Measurements from ENCODE around the gene SH3BP1. TPM values are rescaled to one million over a fixed set of nuclear protein-coding genes. Genes with fewer than 3 reads are reported as not detected.
A peak's percentile ranks its signal among the peaks of the same experiment; 100 is the strongest.

SH3BP1 gene
- total RNA-seq, 4 donors from 2014 or later, result 33.8 to 53.4 (median 42.0) TPM

DNA sequence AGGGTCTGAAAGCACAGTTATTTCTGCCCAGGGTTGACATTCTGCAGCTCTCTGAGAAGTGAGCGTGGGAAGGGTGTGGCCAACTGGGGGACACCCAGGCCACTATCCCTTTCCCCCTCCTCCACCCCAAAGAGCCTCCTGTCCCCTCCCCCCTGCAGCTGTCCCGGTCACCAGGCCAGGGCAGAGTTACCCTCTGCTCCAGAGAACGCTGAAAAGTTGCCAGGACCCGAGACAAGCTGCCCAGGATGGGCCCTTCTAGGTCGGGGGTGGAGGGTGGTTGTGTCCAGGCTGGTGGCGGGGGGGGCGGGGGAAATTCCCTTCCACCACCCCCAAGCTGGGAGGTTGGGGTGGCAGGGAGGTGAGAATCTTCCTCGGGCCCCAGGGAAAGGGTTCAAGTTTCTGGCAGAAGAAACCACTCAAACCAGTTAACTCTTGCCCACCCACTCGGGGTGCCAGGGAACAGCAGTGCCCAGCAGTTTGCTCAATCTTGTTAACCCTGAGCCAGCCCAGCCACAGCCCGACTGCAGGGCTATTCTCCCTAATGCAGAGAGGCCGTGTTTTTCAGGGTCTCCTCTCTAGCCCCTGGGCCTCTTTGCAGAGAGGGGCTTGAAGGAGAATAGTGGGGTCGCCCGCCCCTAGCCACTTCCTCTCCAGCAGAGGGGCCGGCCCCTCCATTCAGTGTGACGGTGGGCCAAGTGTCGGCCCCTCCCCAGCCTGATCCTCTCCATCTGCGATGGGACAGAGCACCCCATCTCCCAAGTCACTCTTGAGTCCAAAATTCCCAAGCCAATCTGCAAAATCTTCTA is 36.7 kb downstream of the SH3BP1 start:
- DNase-seq, result no peak
- WGBS, 2 donors, result 20% methylated on average over 1 of the region's 17 CpGs; no CpG with 5 or more reads in 1 of the 2 donors
- no peaks in the 10 kb centered on the region for H3K27me3 ChIP-seq
- H3K36me3 ChIP-seq, result peaks cover 0 to 6% (median 0%) of the 10 kb centered on the region in 3 donors
- TF ChIP-seq, protein P1, sequence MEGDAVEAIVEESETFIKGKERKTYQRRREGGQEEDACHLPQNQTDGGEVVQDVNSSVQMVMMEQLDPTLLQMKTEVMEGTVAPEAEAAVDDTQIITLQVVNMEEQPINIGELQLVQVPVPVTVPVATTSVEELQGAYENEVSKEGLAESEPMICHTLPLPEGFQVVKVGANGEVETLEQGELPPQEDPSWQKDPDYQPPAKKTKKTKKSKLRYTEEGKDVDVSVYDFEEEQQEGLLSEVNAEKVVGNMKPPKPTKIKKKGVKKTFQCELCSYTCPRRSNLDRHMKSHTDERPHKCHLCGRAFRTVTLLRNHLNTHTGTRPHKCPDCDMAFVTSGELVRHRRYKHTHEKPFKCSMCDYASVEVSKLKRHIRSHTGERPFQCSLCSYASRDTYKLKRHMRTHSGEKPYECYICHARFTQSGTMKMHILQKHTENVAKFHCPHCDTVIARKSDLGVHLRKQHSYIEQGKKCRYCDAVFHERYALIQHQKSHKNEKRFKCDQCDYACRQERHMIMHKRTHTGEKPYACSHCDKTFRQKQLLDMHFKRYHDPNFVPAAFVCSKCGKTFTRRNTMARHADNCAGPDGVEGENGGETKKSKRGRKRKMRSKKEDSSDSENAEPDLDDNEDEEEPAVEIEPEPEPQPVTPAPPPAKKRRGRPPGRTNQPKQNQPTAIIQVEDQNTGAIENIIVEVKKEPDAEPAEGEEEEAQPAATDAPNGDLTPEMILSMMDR (IDR thresholded peaks at IDR 0.05), result no peak
- no peak for TF ChIP-seq POLR2A (IDR thresholded peaks at IDR 0.05)
- intact Hi-C loops (cut with DNase I), result no loop called here
- H3K4me1 ChIP-seq, result peaks cover 32 to 72% (median 46%) of the 10 kb centered on the region in 3 donors
- peak overlapping the region; percentile 24 to 77 (median 51) for H3K4me3 ChIP-seq
- H3K9me3 ChIP-seq, result no peaks in the 10 kb centered on the region
- peak overlapping the region; percentile 78 to 95 (median 90) for H3K27ac ChIP-seq

DNA sequence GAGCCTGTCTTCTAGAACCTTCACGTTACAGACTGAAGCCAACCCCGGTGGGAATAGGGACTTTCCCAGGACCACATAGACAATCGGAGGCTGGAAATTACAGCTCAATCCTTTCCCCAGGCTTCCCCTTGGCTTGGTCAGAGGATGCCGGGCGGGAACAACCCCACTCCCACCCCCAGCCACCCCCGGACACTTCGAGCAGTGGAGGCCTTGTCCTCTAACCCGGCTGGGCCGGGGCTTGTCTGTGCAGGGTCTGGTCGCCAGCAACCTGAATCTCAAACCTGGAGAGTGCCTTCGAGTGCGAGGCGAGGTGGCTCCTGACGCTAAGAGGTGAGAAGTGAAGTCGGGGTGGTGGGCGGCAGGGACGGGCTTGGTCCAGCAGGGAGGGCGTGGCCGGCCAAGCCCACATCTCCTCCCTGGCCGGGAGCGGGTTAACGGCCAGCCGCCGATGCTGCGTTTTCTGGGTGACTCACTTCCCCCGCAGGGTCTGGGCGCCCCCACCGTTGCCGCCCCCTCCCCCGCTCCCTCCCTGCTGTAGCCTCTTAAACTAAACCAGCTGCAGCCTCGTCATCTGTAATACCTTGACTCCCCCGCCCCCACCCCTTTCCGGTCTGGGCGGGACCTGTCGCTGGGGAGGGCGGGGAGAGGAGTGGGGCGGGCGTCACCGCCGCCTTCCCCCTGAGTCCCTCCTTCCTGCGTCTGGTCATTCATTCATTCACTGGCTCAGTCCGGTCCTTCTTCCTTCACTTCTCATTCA is 37.4 kb downstream of the SH3BP1 start:
- 0% methylated on average over 1 to 18 of the region's 42 CpGs for WGBS, 2 donors
- Histone ChIP-seq H3K4me1 (peaks cover 32 to 80% (median 50%) of the 10 kb centered on the region in 3 donors), H3K27ac (peak overlapping the region; percentile 78 to 95 (median 90)), H3K27me3 (no peaks in the 10 kb centered on the region), H3K9me3 (no peaks in the 10 kb centered on the region), H3K4me3 (peak overlapping the region; percentile 24 to 77 (median 51)), H3K36me3 (peaks cover 0 to 6% (median 0%) of the 10 kb centered on the region in 3 donors)
- intact Hi-C loops (cut with DNase I), result no loop called here
- peak in 1 of 4 donors; percentile 55 for TF ChIP-seq POLR2A (IDR thresholded peaks at IDR 0.05)
- TF ChIP-seq, protein P1 (IDR thresholded peaks at IDR 0.05), result no peak
- DNase-seq, result peak; percentile 71

DNA sequence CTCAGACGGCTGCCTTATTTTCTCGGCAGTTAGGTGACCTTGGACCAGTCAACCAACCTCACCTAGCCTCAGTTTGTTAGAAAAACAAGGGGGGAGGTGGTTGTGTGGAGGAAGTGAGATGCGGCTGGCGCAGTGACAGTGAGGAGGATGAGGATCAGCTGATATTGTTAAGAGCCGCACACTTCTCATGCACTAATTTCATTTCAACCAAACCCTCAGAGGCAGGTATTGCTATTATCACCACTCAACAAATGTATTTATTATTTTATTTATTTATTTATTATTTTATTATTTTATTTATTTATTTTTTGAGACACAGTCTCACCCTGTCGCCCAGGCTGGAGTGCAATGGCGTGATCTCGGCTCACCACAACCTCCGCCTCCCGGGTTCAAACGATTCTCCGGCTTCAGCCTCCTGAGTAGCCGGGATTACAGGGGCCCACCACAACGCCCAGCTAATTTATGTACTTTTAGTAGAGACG is 38.1 kb downstream of the SH3BP1 start:
- 35 to 53% methylated on average over 12 to 15 of the region's 15 CpGs for WGBS, 2 donors
- peak overlapping the region; percentile 78 to 95 (median 90) for H3K27ac ChIP-seq
- no peaks in the 10 kb centered on the region for H3K27me3 ChIP-seq
- peak overlapping the region; percentile 24 to 77 (median 51) for H3K4me3 ChIP-seq
- H3K36me3 ChIP-seq, result peaks cover 0 to 6% (median 0%) of the 10 kb centered on the region in 3 donors
- no peaks in the 10 kb centered on the region for H3K9me3 ChIP-seq
- no peak for DNase-seq
- H3K4me1 ChIP-seq, result peaks cover 32 to 78% (median 50%) of the 10 kb centered on the region in 3 donors
- TF ChIP-seq POLR2A (IDR thresholded peaks at IDR 0.05), result no peak
- TF ChIP-seq, protein P1 (IDR thresholded peaks at IDR 0.05), result no peak
- intact Hi-C loops (cut with DNase I), result no loop called here

DNA sequence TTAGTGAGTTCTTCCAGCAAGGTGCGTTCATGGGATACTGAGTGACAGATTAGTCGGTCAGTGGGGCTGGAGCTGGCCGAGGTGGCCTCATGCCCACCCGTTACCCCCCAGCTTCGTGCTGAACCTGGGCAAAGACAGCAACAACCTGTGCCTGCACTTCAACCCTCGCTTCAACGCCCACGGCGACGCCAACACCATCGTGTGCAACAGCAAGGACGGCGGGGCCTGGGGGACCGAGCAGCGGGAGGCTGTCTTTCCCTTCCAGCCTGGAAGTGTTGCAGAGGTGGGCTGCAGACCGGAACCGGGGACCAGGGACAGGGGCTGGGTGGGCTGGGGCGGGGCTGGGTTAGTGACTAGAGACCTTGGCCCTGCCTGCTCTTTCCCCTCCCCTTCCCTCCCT is 38.9 kb downstream of the SH3BP1 start:
- no peak for DNase-seq
- peak overlapping the region in 2 of 4 donors; percentile 23 to 95 for H3K27ac ChIP-seq
- peaks cover 32 to 70% (median 44%) of the 10 kb centered on the region in 3 donors for H3K4me1 ChIP-seq
- WGBS, 2 donors, result 36% methylated on average over 2 to 5 of the region's 18 CpGs
- intact Hi-C loops (cut with DNase I), result no loop called here
- H3K9me3 ChIP-seq, result no peaks in the 10 kb centered on the region
- H3K27me3 ChIP-seq, result no peaks in the 10 kb centered on the region
- H3K4me3 ChIP-seq, result no peak overlapping the region
- H3K36me3 ChIP-seq, result peaks cover 0 to 6% (median 0%) of the 10 kb centered on the region in 3 donors
- TF ChIP-seq, protein P1 (IDR thresholded peaks at IDR 0.05), result no peak
- no peak for TF ChIP-seq POLR2A (IDR thresholded peaks at IDR 0.05)

Data from esophagus squamous epithelium (tissue), 5 donors.